Neural progenitor cell (in vitro differentiated cells): ENCODE measurements around the gene UTS2B. TPM values are rescaled to one million over a fixed set of nuclear protein-coding genes. Genes with fewer than 3 reads are reported as not detected.
A peak's percentile ranks its signal among the peaks of the same experiment; 100 is the strongest.

Experiments used
- DNase-seq: peaks from one replicate; pipeline ENCODE4 v3.0.0-alpha.2; 2016; ENCODE audit warnings: low spot score
- H2AFZ ChIP-seq: fragments of 200-600 bp; sonication (generic); replicated peaks from 2 replicates; pipeline ENCODE4 v1.6.1; 2016; ENCODE audit warnings: antibody characterized with exemption
- H3F3A ChIP-seq: fragments of 200-600 bp; sonication (generic); 2 replicates; pipeline ENCODE4 v1.6.1; 2016; ENCODE audit warnings: antibody characterized with exemption, low read depth
- H3K27ac ChIP-seq: fragments of 200-600 bp; sonication (generic); 2 replicates; pipeline ENCODE4 v1.5.1; 2016; ENCODE audit warnings: mild to moderate bottlenecking
- H3K27me3 ChIP-seq: fragments of 200-600 bp; sonication (generic); 2 replicates; pipeline ENCODE4 v1.6.1; 2016; ENCODE audit warnings: mild to moderate bottlenecking, moderate library complexity
- H3K36me3 ChIP-seq: fragments of 200-600 bp; sonication (generic); 2 replicates; pipeline ENCODE4 v1.5.1; 2016
- H3K4me1 ChIP-seq: fragments of 200-600 bp; sonication (generic); 2 replicates; pipeline ENCODE4 v1.6.1; 2016; ENCODE audit warnings: mixed run types
- H3K4me2 ChIP-seq: fragments of 200-600 bp; sonication (generic); 2 replicates; pipeline ENCODE4 v1.6.1; 2016
- H3K4me3 ChIP-seq: fragments of 200-600 bp; sonication (generic); 2 replicates; pipeline ENCODE4 v1.5.1; 2016
- H3K79me2 ChIP-seq: fragments of 200-600 bp; sonication (generic); 2 replicates; pipeline ENCODE4 v1.6.1; 2016; ENCODE audit warnings: low read depth
- H3K9ac ChIP-seq: fragments of 200-600 bp; sonication (generic); 2 replicates; pipeline ENCODE4 v1.6.1; 2016
- H3K9me3 ChIP-seq: fragments of 200-600 bp; sonication (generic); 2 replicates; pipeline ENCODE4 v1.5.1; 2016; ENCODE audit warnings: low read depth
- H4K20me1 ChIP-seq: fragments of 200-600 bp; sonication (generic); 2 replicates; pipeline ENCODE4 v1.6.1; 2016; ENCODE audit warnings: low read depth
- H3K27ac Mint-ChIP-seq: 3 replicates; pipeline ENCODE4 v1.8.0; 2021; ENCODE audit warnings: mixed read lengths
- H3K27me3 Mint-ChIP-seq: 2 replicates; pipeline ENCODE4 v1.8.0; 2022; ENCODE audit warnings: low read depth, mild to moderate bottlenecking, inconsistent platforms, moderate library complexity, mixed read lengths; ENCODE audit not compliant: insufficient read depth
- H3K36me3 Mint-ChIP-seq: 3 replicates; pipeline ENCODE4 v1.8.0; 2021; ENCODE audit warnings: mixed read lengths
- H3K4me1 Mint-ChIP-seq: 3 replicates; pipeline ENCODE4 v1.8.0; 2021; ENCODE audit warnings: mixed read lengths
- H3K4me3 Mint-ChIP-seq: 3 replicates; pipeline ENCODE4 v1.8.0; 2021; ENCODE audit warnings: mild to moderate bottlenecking, moderate library complexity, mixed read lengths
- H3K9me3 Mint-ChIP-seq: 3 replicates; pipeline ENCODE4 v1.8.0; 2020; ENCODE audit warnings: mixed read lengths
- CTCF ChIP-seq: fragments of 200-600 bp; sonication (generic); IDR thresholded peaks from 2 replicates; pipeline ENCODE4 v1.5.1; 2017; ENCODE audit warnings: antibody characterized with exemption, mild to moderate bottlenecking
- EZH2 ChIP-seq: fragments of 200-600 bp; sonication (generic); IDR thresholded peaks from 2 replicates; pipeline ENCODE4 v1.6.1; 2017; ENCODE audit warnings: antibody characterized with exemption, mild to moderate bottlenecking, moderate library complexity
- EZH2phosphoT487 ChIP-seq: fragments of 200-600 bp; sonication (generic); IDR thresholded peaks from 2 replicates; pipeline ENCODE4 v1.6.1; 2017; ENCODE audit warnings: antibody characterized with exemption
- total RNA-seq: library from RNA; depleted of rRNA; stranded (reverse); fragments of >200 nt; gene quantifications from 2 replicates; pipeline ENCODE4 v1.2.3, GENCODE V29; 2015; ENCODE audit warnings: low replicate concordance

The UTS2B gene
- total RNA-seq, 1 donor from 2014 or later = not detected

GRCh38 chr3:191227541-191227940 lies 102.8 kb downstream of the UTS2B start:
- TF ChIP-seq CTCF (no peak), EZH2 (no peak), EZH2phosphoT487 (no peak)
- Mint-ChIP-seq H3K9me3 (no peaks in the 10 kb centered on the region), H3K4me1 (no peaks in the 10 kb centered on the region), H3K36me3 (no peaks in the 10 kb centered on the region), H3K4me3 (no peak overlapping the region), H3K27me3 (no peaks in the 10 kb centered on the region), H3K27ac (no peak overlapping the region)
- H3K9me3 ChIP-seq = no peaks in the 10 kb centered on the region
- no peak for DNase-seq
- H2AFZ ChIP-seq = no peak overlapping the region
- no peak overlapping the region for H3K4me2 ChIP-seq
- H3K4me3 ChIP-seq = no peak overlapping the region
- H3K27ac ChIP-seq = no peak overlapping the region
- H3K79me2 ChIP-seq = no peaks in the 10 kb centered on the region
- no peaks in the 10 kb centered on the region for H3F3A ChIP-seq
- no peaks in the 10 kb centered on the region for H3K4me1 ChIP-seq
- no peak overlapping the region for H3K9ac ChIP-seq
- no peaks in the 10 kb centered on the region for H3K36me3 ChIP-seq
- H3K27me3 ChIP-seq = no peaks in the 10 kb centered on the region
- no peaks in the 10 kb centered on the region for H4K20me1 ChIP-seq

DNA sequence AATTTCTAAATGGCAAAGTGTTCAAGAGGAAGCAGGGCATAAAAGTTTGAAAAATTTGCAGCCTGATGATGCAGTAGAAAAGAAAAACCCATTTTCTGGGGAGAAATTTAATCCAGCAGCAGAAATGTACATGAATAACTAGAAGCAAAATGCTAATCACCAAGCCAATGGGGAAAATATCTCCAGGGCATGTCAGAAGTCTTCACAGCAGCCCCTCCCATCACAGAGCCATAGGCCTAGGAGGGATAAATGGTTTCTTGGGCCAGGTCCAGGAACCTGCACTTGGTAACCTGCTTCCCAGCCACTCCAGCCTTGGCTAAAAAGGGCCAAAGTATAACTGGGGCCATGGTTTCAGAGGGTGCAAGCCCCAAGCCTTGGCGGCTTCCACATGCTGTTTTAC lies 108.7 kb downstream of the UTS2B start:
- H3K4me3 ChIP-seq = no peak overlapping the region
- H3K27me3 ChIP-seq = no peaks in the 10 kb centered on the region
- no peaks in the 10 kb centered on the region for H3K36me3 Mint-ChIP-seq
- H2AFZ ChIP-seq = no peak overlapping the region
- H3K4me3 Mint-ChIP-seq = no peak overlapping the region
- TF ChIP-seq CTCF = no peak
- no peak for TF ChIP-seq EZH2phosphoT487
- TF ChIP-seq EZH2 = no peak
- no peak overlapping the region for H3K27ac ChIP-seq
- no peaks in the 10 kb centered on the region for H3K27me3 Mint-ChIP-seq
- H3K9me3 Mint-ChIP-seq = peaks cover 2% of the 10 kb centered on the region
- no peaks in the 10 kb centered on the region for H3F3A ChIP-seq
- H3K79me2 ChIP-seq = no peaks in the 10 kb centered on the region
- H3K4me1 ChIP-seq = no peaks in the 10 kb centered on the region
- no peaks in the 10 kb centered on the region for H3K36me3 ChIP-seq
- no peak overlapping the region for H3K27ac Mint-ChIP-seq
- no peaks in the 10 kb centered on the region for H3K4me1 Mint-ChIP-seq
- no peaks in the 10 kb centered on the region for H4K20me1 ChIP-seq
- no peak for DNase-seq
- no peak overlapping the region for H3K4me2 ChIP-seq
- H3K9ac ChIP-seq = no peak overlapping the region
- H3K9me3 ChIP-seq = no peaks in the 10 kb centered on the region

- no peaks in the 10 kb centered on the region for H3K27me3 ChIP-seq
- no peak overlapping the region for H3K4me3 ChIP-seq
- no peak for TF ChIP-seq EZH2
- TF ChIP-seq CTCF = peak; percentile 32
- TF ChIP-seq EZH2phosphoT487 = no peak
- no peaks in the 10 kb centered on the region for H3F3A ChIP-seq
- H2AFZ ChIP-seq = no peak overlapping the region
- H3K4me1 ChIP-seq = no peaks in the 10 kb centered on the region
- Mint-ChIP-seq H3K4me3 (no peak overlapping the region), H3K36me3 (peaks cover 2% of the 10 kb centered on the region), H3K9me3 (peaks cover 6% of the 10 kb centered on the region), H3K4me1 (no peaks in the 10 kb centered on the region), H3K27me3 (no peaks in the 10 kb centered on the region), H3K27ac (no peak overlapping the region)
- H3K36me3 ChIP-seq = no peaks in the 10 kb centered on the region
- no peak overlapping the region for H3K27ac ChIP-seq
- no peaks in the 10 kb centered on the region for H4K20me1 ChIP-seq
- no peaks in the 10 kb centered on the region for H3K79me2 ChIP-seq
- DNase-seq = peak; percentile 19
- no peak overlapping the region for H3K4me2 ChIP-seq
- no peaks in the 10 kb centered on the region for H3K9me3 ChIP-seq
- H3K9ac ChIP-seq = no peak overlapping the region
These were observed 109.4 kb downstream of the UTS2B start for GRCh38 chr3:191220908-191221307.
